Measurements from ENCODE around the gene IFRD1.

IFRD1 gene

GRCh38 chr7:112437072-112437471, 13.2 kb upstream of the IFRD1 start:
- DNase-seq (ENCODE audit: extremely low spot score): no peak
- no peak for TF ChIP-seq TARDBP (IDR thresholded peaks at IDR 0.05)
- TF ChIP-seq ELF4 (IDR thresholded peaks at IDR 0.05): no peak
- TF ChIP-seq FOXA1 (IDR thresholded peaks at IDR 0.05): no peak
- no peak for TF ChIP-seq BHLHE40 (IDR thresholded peaks at IDR 0.05; ENCODE audit: borderline replicate concordance)
- no peak for TF ChIP-seq FOXM1 (IDR thresholded peaks at IDR 0.05; ENCODE audit: borderline replicate concordance)
- TF ChIP-seq FOXK2 (IDR thresholded peaks at IDR 0.05): no peak
- TF ChIP-seq ARNT (IDR thresholded peaks at IDR 0.05): no peak
- TF ChIP-seq, protein P1, sequence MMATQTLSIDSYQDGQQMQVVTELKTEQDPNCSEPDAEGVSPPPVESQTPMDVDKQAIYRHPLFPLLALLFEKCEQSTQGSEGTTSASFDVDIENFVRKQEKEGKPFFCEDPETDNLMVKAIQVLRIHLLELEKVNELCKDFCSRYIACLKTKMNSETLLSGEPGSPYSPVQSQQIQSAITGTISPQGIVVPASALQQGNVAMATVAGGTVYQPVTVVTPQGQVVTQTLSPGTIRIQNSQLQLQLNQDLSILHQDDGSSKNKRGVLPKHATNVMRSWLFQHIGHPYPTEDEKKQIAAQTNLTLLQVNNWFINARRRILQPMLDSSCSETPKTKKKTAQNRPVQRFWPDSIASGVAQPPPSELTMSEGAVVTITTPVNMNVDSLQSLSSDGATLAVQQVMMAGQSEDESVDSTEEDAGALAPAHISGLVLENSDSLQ (IDR thresholded peaks at IDR 0.05): no peak
- ChIA-PET CTCF (no interaction called here), POLR2A (interaction anchor here (2.2 kb wide), 1 partner anchor 14 kb away, joined by 13 read pairs; the partner anchor contains the start of gene IFRD1)

DNA sequence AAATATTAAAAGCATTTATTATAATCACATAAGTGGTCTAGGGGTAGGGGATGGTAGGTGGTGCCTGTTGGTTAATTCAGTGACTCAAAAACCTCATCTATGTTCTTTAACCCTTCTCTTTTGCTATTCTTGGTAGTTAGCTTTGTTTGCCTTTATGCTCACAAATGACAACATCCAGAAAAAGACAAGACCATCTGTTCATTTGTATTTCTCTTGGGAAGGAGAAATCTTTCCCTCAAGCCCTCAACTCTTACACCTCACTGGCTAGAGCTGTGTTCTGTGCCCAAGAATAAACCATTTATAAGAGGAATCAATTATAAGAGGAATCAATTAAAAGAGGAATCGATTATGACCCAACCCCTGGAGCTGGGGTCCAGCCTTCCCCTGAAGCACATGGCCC, 10.8 kb upstream of the IFRD1 start:
- no peak for DNase-seq (ENCODE audit: extremely low spot score)
- POLR2A ChIA-PET: interaction anchor here (0.9 kb wide), 1 partner anchor 12 kb away, joined by 4 read pairs; the partner anchor contains the start of gene IFRD1
- no peak for TF ChIP-seq L3MBTL2 (conservative IDR thresholded peaks at IDR 0.05)
- TF ChIP-seq LEF1 (IDR thresholded peaks at IDR 0.05; ENCODE audit: borderline replicate concordance): no peak
- TF ChIP-seq ARNT (IDR thresholded peaks at IDR 0.05): no peak
- no peak for TF ChIP-seq ZNF384 (IDR thresholded peaks at IDR 0.05)
- CTCF ChIA-PET: interaction anchor here (0.6 kb wide), 1 partner anchor 571 kb away, joined by 3 read pairs; no protein-coding TSS in a partner anchor

- ChIA-PET CTCF (no interaction called here), POLR2A (interaction anchor here (1.7 kb wide), 1 partner anchor 8 kb away, joined by 12 read pairs; the partner anchor contains the start of gene IFRD1)
- DNase-seq (ENCODE audit: extremely low spot score): no peak
- TF ChIP-seq, protein P1 (IDR thresholded peaks at IDR 0.05): no peak
- TF ChIP-seq L3MBTL2 (conservative IDR thresholded peaks at IDR 0.05): no peak
- no peak for TF ChIP-seq SUZ12 (IDR thresholded peaks at IDR 0.05)
- TF ChIP-seq FOXA1 (IDR thresholded peaks at IDR 0.05): no peak
- TF ChIP-seq FOXK2 (IDR thresholded peaks at IDR 0.05): no peak
- no peak for TF ChIP-seq ZNF384 (IDR thresholded peaks at IDR 0.05)
- TF ChIP-seq BHLHE40 (IDR thresholded peaks at IDR 0.05; ENCODE audit: borderline replicate concordance): no peak
- no peak for TF ChIP-seq HDGF (IDR thresholded peaks at IDR 0.05; ENCODE audit: borderline replicate concordance)
- TF ChIP-seq ARNT (IDR thresholded peaks at IDR 0.05): no peak
- TF ChIP-seq LEF1 (IDR thresholded peaks at IDR 0.05; ENCODE audit: borderline replicate concordance): no peak
- TF ChIP-seq CTBP1 (IDR thresholded peaks at IDR 0.05; ENCODE audit: borderline replicate concordance): no peak
- no peak for TF ChIP-seq TARDBP (IDR thresholded peaks at IDR 0.05)
- TF ChIP-seq NFRKB (IDR thresholded peaks at IDR 0.05): no peak
- no peak for TF ChIP-seq SP1 (IDR thresholded peaks at IDR 0.05)
Measured at GRCh38 chr7:112442210-112442609, 8.1 kb upstream of the IFRD1 start.

DNA sequence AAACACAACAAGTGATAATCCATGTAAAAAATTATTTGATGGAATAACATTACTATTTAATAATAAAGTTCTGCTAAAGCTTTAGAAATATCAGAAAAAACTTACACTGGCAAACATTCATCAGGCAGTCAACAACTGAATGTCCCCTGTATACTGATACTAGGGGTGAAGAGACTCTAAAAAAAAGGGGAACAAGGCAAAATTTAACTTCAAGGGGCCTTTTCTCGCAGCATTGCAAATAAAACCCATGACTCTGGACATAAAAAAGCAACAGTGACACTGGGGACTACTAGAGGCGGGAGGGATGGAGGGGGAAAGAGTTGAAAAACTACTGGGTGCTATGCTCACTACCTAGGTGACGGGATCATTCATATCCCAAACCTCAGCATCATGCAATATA, 5.8 kb upstream of the IFRD1 start:
- ChIA-PET CTCF (no interaction called here), POLR2A (no interaction called here)
- no peak for DNase-seq (ENCODE audit: extremely low spot score)
- TF ChIP-seq, protein P1 (IDR thresholded peaks at IDR 0.05): no peak
- TF ChIP-seq LEF1 (IDR thresholded peaks at IDR 0.05; ENCODE audit: borderline replicate concordance): no peak

- no peak for DNase-seq (ENCODE audit: extremely low spot score)
- ChIA-PET POLR2A (no interaction called here), CTCF (no interaction called here)
- TF ChIP-seq ZNF384 (IDR thresholded peaks at IDR 0.05) (no peak), ELF4 (IDR thresholded peaks at IDR 0.05) (no peak), LEF1 (IDR thresholded peaks at IDR 0.05; ENCODE audit: borderline replicate concordance) (no peak), SP1 (IDR thresholded peaks at IDR 0.05) (no peak), SUZ12 (IDR thresholded peaks at IDR 0.05) (no peak)
Measured at GRCh38 chr7:112446431-112446830, 3.8 kb upstream of the IFRD1 start.

DNA sequence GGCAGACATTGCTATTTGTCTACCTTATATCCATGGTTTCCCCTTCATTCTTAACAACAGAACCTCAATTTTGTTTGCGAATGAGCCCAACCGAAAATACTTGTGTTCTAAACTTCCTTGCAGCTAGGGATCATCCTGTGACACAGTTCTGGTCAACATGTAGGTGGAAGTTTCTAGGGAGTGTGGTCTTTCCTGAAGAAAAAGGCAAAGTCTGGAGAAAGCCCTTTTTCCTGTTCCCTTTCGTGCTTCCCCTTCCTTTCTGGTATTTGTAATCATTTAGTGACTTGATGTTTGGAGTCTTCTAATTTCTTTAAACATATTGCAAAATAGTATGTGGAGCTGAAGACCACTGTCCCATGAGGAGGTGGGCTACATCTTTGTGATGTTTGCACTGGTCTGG, 2.9 kb upstream of the IFRD1 start:
- TF ChIP-seq L3MBTL2 (conservative IDR thresholded peaks at IDR 0.05) (no peak), FOXA1 (IDR thresholded peaks at IDR 0.05) (no peak), NFRKB (IDR thresholded peaks at IDR 0.05) (no peak), SP1 (IDR thresholded peaks at IDR 0.05) (no peak), ARNT (IDR thresholded peaks at IDR 0.05) (no peak), FOXM1 (IDR thresholded peaks at IDR 0.05; ENCODE audit: borderline replicate concordance) (no peak), CTBP1 (IDR thresholded peaks at IDR 0.05; ENCODE audit: borderline replicate concordance) (no peak), TARDBP (IDR thresholded peaks at IDR 0.05) (no peak), ZNF384 (IDR thresholded peaks at IDR 0.05) (no peak), HDGF (IDR thresholded peaks at IDR 0.05; ENCODE audit: borderline replicate concordance) (no peak), FOXK2 (IDR thresholded peaks at IDR 0.05) (no peak), ELF4 (IDR thresholded peaks at IDR 0.05) (no peak), SUZ12 (IDR thresholded peaks at IDR 0.05) (no peak), LEF1 (IDR thresholded peaks at IDR 0.05; ENCODE audit: borderline replicate concordance) (no peak)
- TF ChIP-seq, protein P1 (IDR thresholded peaks at IDR 0.05): no peak
- ChIA-PET CTCF (no interaction called here), POLR2A (no interaction called here)
- no peak for DNase-seq (ENCODE audit: extremely low spot score)

Data from HEK293T (cell line).